K562 (cell line): ENCODE data around the gene BPIFB2.

Experiments
- CHD1 ChIP-seq: fragments of 200-600 bp; sonication (generic); IDR thresholded peaks from one replicate; pipeline ENCODE4 v1.6.1; 2012; ENCODE audit warnings: mild to moderate bottlenecking, moderate library complexity, low read length, inconsistent platforms
- EP300 ChIP-seq: IDR thresholded peaks from 2 replicates; pipeline ENCODE4 v1.6.1; 2012; ENCODE audit warnings: low read length, improper control_type of control experiment
- ESRRA ChIP-seq: fragments of 450-650 bp; IDR thresholded peaks from 2 replicates; pipeline ENCODE4 v1.6.1; 2014; ENCODE audit warnings: low read depth, mild to moderate bottlenecking, moderate library complexity, borderline replicate concordance
- FOS ChIP-seq: IDR thresholded peaks from 3 replicates; pipeline ENCODE4 v1.6.1; 2011; ENCODE audit not compliant: insufficient read length; ENCODE audit errors: extremely low read depth
- POLR2AphosphoS5 ChIP-seq: IDR thresholded peaks from 2 replicates; pipeline ENCODE4 v1.6.1; 2011; ENCODE audit warnings: mild to moderate bottlenecking, low read depth, low read length, moderate library complexity; ENCODE audit not compliant: control insufficient read depth, insufficient read depth
- SMAD3 ChIP-seq: fragments of 450-650 bp; formaldehyde crosslinking; conservative IDR thresholded peaks from 2 replicates; pipeline ENCODE4 v1.4.0; 2020; ENCODE audit warnings: mild to moderate bottlenecking
- TAF1 ChIP-seq: IDR thresholded peaks from 2 replicates; pipeline ENCODE4 v1.6.1; 2011; ENCODE audit warnings: mild to moderate bottlenecking, low read length, moderate library complexity; ENCODE audit not compliant: insufficient read depth, control insufficient read depth, severe bottlenecking; ENCODE audit errors: extremely low read depth
- U2AF2 ChIP-seq: fragments of 200-400 bp; formaldehyde crosslinking; optimal IDR thresholded peaks from 2 replicates; pipeline ENCODE3; 2017; ENCODE audit warnings: low read depth, mild to moderate bottlenecking, low read length
- ZNF274 ChIP-seq: IDR thresholded peaks from 2 replicates; pipeline ENCODE4 v1.6.1; 2011; ENCODE audit warnings: low read depth, mild to moderate bottlenecking, low read length, moderate library complexity, borderline replicate concordance
- TF ChIP-seq, protein P1 (sequence below): fragments of 450-650 bp; conservative IDR thresholded peaks from 2 replicates; pipeline ENCODE4 v1.6.1; 2016; ENCODE audit warnings: missing genetic modification characterization, low read depth, mild to moderate bottlenecking, missing compliant biosample characterization, moderate library complexity
- TF ChIP-seq, protein P2 (sequence below), 3 experiments: IDR thresholded peaks in 2 of 3; conservative IDR thresholded peaks in 1 of 3; 2 replicates each; pipeline ENCODE4 v1.5.1; 2011 to 2012; ENCODE audit warnings: low read length in 3 of 3, mild to moderate bottlenecking in 3 of 3, control low read depth in 2 of 3, improper control_type of control experiment in 1 of 3, inconsistent platforms in 1 of 3, low read depth in 1 of 3, mixed read lengths in 1 of 3, moderate library complexity in 1 of 3; ENCODE audit not compliant: insufficient read depth in 2 of 3
- TF ChIP-seq, protein P3 (sequence below): fragments of 450-650 bp; IDR thresholded peaks from 2 replicates; pipeline ENCODE4 v1.6.1; 2018; ENCODE audit warnings: mild to moderate bottlenecking, low read depth; ENCODE audit not compliant: partially characterized antibody

DNA sequence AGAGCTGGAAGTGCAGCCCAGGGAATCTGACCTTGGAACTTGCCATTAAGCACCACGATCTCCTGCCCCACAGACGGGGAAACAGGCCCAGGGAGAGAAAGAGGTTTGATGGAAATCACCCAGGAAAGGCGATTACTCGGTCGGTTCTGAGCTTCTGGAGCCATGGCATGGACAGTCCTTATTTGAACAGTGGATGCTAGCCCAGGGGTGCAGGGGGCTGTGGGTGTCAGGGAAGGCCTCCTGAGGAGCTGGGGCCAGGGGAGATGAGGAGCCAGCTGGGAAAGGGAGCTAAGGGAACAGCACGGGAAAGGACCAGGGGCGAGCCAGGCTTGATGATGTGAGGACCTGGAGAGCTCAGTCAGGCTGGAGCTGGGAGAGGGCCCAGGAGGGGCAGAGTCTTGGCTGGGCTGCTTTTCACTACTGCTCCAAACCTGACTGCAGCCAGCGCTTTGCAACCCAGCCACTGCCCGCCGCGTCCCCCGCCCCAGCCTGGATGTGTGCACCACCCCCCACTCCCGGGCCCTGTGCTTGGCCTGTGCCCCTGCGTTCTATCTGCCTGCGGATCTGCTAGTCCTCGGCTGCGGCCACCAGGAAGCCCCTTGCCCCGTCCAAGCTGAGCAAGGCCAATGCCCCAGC is 21.1 kb upstream of the BPIFB2 start:
- no peak for TF ChIP-seq POLR2AphosphoS5
- no peak for TF ChIP-seq SMAD3 (CRISPR knock-in tag)
- TF ChIP-seq FOS, result no peak
- TF ChIP-seq EP300, result no peak
- TF ChIP-seq ZNF274, result no peak
- TF ChIP-seq, protein P1, sequence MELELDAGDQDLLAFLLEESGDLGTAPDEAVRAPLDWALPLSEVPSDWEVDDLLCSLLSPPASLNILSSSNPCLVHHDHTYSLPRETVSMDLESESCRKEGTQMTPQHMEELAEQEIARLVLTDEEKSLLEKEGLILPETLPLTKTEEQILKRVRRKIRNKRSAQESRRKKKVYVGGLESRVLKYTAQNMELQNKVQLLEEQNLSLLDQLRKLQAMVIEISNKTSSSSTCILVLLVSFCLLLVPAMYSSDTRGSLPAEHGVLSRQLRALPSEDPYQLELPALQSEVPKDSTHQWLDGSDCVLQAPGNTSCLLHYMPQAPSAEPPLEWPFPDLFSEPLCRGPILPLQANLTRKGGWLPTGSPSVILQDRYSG, result no peak
- no peak for TF ChIP-seq TAF1
- TF ChIP-seq U2AF2, result no peak
- TF ChIP-seq, protein P2, sequence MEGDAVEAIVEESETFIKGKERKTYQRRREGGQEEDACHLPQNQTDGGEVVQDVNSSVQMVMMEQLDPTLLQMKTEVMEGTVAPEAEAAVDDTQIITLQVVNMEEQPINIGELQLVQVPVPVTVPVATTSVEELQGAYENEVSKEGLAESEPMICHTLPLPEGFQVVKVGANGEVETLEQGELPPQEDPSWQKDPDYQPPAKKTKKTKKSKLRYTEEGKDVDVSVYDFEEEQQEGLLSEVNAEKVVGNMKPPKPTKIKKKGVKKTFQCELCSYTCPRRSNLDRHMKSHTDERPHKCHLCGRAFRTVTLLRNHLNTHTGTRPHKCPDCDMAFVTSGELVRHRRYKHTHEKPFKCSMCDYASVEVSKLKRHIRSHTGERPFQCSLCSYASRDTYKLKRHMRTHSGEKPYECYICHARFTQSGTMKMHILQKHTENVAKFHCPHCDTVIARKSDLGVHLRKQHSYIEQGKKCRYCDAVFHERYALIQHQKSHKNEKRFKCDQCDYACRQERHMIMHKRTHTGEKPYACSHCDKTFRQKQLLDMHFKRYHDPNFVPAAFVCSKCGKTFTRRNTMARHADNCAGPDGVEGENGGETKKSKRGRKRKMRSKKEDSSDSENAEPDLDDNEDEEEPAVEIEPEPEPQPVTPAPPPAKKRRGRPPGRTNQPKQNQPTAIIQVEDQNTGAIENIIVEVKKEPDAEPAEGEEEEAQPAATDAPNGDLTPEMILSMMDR (IDR thresholded peaks at IDR 0.05 in 2 of 3, conservative IDR thresholded peaks at IDR 0.05 in 1 of 3; ENCODE audit: insufficient read depth in 2 of 3, low read depth in 1 of 3, low read length in 3 of 3), result no peak
- TF ChIP-seq CHD1, result no peak
- TF ChIP-seq ESRRA, result no peak
- TF ChIP-seq, protein P3, sequence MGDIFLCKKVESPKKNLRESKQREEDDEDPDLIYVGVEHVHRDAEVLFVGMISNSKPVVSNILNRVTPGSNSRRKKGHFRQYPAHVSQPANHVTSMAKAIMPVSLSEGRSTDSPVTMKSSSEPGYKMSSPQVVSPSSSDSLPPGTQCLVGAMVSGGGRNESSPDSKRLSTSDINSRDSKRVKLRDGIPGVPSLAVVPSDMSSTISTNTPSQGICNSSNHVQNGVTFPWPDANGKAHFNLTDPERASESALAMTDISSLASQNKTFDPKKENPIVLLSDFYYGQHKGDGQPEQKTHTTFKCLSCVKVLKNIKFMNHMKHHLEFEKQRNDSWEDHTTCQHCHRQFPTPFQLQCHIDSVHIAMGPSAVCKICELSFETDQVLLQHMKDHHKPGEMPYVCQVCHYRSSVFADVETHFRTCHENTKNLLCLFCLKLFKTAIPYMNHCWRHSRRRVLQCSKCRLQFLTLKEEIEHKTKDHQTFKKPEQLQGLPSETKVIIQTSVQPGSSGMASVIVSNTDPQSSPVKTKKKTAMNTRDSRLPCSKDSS, result no peak
